Amniotic stem cell (primary cell): ENCODE measurements around the gene TMED7.

Source experiments
- DNase-seq: peaks from one replicate; lab custom pipeline; 2025; lab: John Stamatoyannopoulos, UW

The TMED7 gene

GRCh38 chr5:115580941-115581340, 44.9 kb downstream of the TMED7 start:
- no peak for DNase-seq

- DNase-seq = no peak
Measured at GRCh38 chr5:115579747-115580173, 46.1 kb downstream of the TMED7 start.

- no peak for DNase-seq
Measured at GRCh38 chr5:115579216-115579615, 46.6 kb downstream of the TMED7 start.

GRCh38 chr5:115578657-115579056, 47.2 kb downstream of the TMED7 start:
- no peak for DNase-seq

GRCh38 chr5:115577741-115578140, 48.1 kb downstream of the TMED7 start:
- no peak for DNase-seq

GRCh38 chr5:115577329-115577728, 48.5 kb downstream of the TMED7 start:
- no peak for DNase-seq

GRCh38 chr5:115575167-115576070, 50.4 kb downstream of the TMED7 start:
- no peak for DNase-seq

GRCh38 chr5:115573133-115573532, 52.7 kb downstream of the TMED7 start:
- no peak for DNase-seq

GRCh38 chr5:115571441-115571878, 54.4 kb downstream of the TMED7 start:
- DNase-seq = no peak

- DNase-seq = no peak
Measured at GRCh38 chr5:115568668-115569067, 57.2 kb downstream of the TMED7 start.

GRCh38 chr5:115565233-115565632, 60.6 kb downstream of the TMED7 start:
- DNase-seq = no peak
